GM12865 (cell line): ENCODE data around the gene TFR2.

ENCODE experiments used
- DNase-seq: peaks from one replicate; pipeline ENCODE4 v3.0.0; 2010; ENCODE audit warnings: low read depth
- H3K4me3 ChIP-seq: 2 replicates; pipeline ENCODE4 v1.5.1; 2011; ENCODE audit warnings: mild to moderate bottlenecking, low read depth, low read length, control low read depth
- CTCF ChIP-seq: IDR thresholded peaks from 2 replicates; pipeline ENCODE4 v1.5.1; 2011; ENCODE audit warnings: low read length, control low read depth, low read depth, inconsistent platforms; ENCODE audit not compliant: insufficient read depth; ENCODE audit errors: missing control alignments

The TFR2 gene

GRCh38 chr7:100627238-100627549 is 14.2 kb downstream of the TFR2 start:
- H3K4me3 ChIP-seq: peak overlapping the region; percentile 53
- no peak for DNase-seq
- TF ChIP-seq CTCF: no peak

- peak overlapping the region; percentile 53 for H3K4me3 ChIP-seq
- DNase-seq: peak; percentile 89
- no peak for TF ChIP-seq CTCF
These were observed 14.7 kb downstream of the TFR2 start for GRCh38 chr7:100626530-100627237.

GRCh38 chr7:100626055-100626454 is 15.3 kb downstream of the TFR2 start:
- DNase-seq: no peak
- no peak for TF ChIP-seq CTCF
- H3K4me3 ChIP-seq: peak overlapping the region; percentile 53; the same call in 1 of the 2 replicates

DNA sequence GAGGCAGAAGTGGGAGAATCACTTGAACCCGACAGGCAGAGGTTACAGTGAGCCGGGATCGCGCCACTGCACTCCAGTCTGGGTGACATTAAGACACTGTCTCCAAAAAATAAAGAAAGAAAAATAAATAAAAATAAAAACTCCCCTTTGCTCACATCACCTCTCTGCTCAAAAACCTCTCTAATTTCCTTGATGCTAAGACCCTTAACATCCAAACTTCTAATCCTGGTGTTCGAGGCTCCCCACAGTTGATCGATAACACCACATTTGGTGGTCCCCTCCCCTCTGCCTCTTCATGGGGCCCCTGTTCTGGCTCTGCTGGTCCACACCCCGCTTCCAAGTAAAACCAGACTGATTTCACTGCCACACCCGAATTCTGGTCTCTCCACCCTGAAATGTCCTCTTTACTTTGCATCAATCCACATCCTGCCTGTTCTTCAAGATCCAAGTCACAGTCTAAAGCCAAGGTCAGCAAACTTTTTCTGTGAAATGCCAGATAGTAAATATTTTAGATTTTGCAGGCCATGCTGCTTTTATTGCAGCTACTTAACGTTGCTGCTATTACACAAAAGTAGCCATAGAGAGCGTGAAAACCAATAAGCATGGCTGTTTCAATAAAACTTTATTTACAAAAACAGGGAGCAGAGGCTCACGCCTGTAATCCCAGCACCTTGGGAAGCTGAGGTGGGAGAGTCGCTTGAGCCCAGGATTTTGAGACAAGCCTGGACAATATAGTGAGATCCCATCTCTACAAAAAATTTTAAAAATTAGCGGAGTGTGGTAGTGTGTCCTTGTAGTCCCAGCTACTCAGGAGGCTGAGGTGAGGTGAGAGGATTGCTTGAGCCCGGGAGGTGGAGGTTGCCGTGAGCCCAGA is 17.2 kb downstream of the TFR2 start:
- no peak overlapping the region for H3K4me3 ChIP-seq
- no peak for TF ChIP-seq CTCF
- DNase-seq: no peak

DNA sequence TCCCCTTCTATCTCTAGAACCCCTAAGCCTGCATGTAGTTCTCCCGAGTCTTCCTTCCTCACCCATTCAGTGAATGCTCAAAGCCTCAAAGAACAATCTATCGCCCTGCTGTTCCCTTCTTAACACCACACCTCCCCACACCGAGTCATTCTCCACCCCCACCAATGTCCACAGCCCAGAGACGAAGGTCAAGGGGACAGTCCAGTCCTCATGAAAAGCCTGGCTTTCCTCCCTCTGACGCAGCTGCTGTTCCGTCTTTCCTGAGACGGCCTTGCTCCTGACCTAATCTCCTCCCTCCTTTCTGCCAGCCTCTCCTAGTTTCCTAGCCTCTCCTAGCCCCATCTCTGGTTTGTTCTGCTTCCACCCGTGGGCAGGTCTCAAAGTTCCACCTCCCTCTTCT is 19.8 kb downstream of the TFR2 start:
- DNase-seq: no peak
- TF ChIP-seq CTCF: no peak
- H3K4me3 ChIP-seq: no peak overlapping the region

- DNase-seq: no peak
- no peak for TF ChIP-seq CTCF
- no peak overlapping the region for H3K4me3 ChIP-seq
These were observed 20.5 kb downstream of the TFR2 start for GRCh38 chr7:100620804-100621203.
